ENCODE results near the gene P3H4.
"Not testable (repeated sequence)": the region's sequence is repeated elsewhere in the genome, so short reads cannot be mapped to it uniquely, and the experiment has no call there.

Gene P3H4, protein sequence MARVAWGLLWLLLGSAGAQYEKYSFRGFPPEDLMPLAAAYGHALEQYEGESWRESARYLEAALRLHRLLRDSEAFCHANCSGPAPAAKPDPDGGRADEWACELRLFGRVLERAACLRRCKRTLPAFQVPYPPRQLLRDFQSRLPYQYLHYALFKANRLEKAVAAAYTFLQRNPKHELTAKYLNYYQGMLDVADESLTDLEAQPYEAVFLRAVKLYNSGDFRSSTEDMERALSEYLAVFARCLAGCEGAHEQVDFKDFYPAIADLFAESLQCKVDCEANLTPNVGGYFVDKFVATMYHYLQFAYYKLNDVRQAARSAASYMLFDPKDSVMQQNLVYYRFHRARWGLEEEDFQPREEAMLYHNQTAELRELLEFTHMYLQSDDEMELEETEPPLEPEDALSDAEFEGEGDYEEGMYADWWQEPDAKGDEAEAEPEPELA

DNA sequence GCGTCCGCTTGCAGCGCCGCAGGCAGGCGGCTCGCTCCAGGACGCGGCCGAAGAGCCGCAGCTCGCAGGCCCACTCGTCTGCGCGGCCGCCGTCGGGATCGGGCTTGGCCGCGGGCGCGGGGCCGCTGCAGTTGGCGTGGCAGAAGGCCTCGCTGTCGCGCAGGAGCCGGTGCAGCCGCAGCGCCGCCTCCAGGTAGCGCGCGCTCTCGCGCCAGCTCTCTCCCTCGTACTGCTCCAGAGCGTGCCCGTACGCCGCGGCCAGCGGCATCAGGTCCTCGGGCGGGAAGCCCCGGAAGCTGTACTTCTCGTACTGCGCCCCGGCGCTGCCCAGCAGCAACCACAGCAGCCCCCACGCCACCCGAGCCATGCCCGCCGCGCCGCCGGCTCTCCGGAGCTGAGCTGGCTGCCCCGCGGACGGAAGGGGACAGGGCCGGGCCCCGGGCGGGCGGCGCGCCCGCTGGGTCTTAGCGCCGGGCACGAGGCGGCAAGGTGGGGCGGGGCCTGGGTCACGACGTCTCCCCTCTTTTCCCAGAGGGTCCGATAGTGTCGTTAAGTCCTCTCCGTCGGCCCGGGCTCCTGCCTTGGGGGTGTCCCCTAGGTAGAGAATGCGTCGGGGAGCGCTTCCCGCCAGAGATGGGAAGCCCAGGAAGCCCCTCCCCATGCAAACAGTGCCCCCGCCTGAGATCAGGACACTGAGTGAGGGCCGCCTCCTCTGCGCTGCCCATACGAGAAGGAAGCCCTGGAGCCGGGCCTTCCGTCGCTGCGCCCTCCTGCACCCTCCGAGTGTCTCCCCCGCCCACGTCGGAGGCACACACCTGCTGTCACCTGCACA is at the start of gene P3H4:
P3H4 (minus strand) TSS at position 401 of the 832 bp plus-strand sequence; CDS start at position 367, 34 bp downstream.
- DNase-seq (ENCODE audit: low read depth in 2 of 2), result peak in 1 of 2 experiments; percentile 41

DNA sequence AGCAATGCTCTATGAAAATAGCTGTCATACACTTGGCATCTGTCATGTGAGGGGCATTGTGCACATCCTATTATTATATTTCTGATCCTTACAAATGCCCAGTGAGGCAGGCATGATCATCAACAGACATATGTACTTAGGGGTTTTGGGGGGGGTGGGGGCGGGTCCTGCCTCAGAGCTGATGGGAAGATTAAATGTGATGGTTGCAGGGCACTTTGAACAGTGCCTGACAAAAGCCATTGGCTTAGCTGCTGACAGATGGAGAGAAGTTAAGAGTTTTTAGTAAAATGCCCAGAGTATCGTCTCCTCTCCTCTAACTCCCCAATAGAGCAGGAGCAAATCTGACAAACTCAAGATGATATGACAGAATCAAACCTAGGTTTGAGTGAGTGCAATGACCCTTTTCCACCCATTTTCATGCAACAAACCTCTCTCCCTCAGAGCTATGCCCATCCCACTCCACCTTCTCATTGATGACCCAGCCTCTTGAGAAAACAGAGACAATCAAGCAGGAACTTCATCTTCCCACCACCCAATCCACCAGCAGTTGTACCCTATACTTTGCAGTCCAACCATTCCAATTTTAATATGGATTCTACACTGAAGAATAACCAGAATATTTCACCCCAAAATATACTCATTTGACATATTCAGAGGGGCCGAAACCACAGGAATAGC is 48.6 kb upstream of the P3H4 start:
- no peak for DNase-seq (ENCODE audit: low read depth in 2 of 2)

DNA sequence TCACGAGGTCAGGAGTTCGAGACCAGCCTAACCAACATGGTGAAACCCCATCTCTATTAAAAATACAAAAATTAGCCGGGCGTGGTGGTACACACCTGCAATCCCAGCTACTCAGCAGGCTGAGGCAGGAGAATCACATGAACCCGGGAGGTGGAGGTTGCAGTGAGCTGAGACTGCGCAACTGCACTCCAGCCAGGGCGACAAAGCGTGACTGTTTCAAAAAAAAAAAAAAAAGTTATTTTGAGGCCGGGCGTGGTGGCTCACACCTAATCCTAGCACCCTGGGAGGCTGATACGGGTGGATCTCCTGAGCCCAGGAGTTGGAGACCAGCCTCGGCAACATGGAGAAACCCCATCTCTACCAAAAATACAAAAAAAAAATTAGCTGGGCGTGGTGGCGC is 39.6 kb upstream of the P3H4 start:
- DNase-seq (ENCODE audit: low read depth in 2 of 2), result not testable (repeated sequence)

DNA sequence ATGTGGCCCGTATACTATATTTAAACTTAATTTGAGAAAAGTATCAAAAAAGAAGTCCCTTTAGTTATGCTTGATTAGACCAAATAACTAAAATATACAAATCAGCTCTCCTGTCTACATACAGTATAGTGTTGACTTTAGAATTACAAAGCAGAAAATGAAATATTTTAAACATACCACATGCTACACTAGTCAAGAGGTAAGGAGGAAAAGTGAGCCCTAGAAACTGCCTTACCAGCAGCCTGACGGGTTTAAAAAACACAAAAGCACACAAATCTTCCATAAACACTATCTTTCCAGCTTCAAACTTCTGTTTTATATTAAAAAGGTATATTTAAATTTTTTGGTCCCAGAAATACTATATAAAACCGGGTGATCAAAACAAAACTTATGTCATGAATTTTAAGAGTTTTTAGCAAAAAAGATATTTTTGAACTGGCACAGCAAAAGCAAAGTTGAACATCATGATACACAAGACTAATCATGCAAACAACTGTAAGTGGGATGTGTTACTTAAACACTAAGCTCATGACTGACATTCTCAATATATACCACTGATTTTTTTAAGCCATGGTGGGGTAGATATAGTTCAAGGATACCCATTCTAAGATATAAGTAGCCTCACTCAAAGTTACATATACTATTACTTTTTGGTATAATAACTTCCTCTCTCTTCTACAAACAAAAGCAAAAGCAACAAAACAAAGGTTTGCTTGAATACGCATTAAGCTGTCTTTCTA is 37.7 kb upstream of the P3H4 start:
- no peak for DNase-seq (ENCODE audit: low read depth in 2 of 2)

DNA sequence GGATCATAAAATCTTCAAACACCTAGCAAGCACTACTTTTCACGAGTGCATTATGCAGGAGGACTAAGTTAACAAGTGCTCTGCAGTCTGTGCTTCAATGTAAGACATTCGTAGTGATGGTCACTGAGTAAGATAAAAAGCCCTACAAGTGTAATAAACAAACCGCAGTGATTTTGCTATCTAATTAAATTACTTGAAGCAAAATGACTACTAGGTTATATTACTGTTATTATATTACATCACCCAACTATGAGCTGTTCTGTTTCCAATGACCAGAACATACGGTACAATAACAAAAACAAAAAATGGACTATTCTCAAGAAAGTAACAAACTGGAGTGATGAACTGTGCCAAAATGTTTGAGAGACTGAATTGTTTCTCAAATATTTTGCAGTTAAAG is 37.0 kb upstream of the P3H4 start:
- no peak for DNase-seq (ENCODE audit: low read depth in 2 of 2)

DNA sequence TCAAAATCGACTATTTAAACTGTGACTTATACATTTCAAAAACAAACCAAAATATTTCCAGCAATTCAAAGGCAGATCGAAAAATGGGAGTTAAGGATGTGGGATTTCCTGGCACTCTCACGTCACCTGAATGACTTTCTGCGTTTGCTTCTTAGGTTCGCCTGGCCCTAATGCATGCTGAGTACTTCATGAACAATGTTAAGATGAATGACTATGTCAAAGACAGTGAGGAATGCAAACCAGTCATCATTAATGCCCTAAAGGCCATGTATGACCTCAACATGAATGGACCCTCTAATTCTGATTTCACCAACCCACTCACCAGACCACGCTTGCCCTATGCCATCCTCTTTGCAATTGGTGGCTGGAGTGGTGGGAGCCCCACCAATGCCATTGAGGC is 33.2 kb upstream of the P3H4 start:
- DNase-seq (ENCODE audit: low read depth in 2 of 2), result no peak

DNA sequence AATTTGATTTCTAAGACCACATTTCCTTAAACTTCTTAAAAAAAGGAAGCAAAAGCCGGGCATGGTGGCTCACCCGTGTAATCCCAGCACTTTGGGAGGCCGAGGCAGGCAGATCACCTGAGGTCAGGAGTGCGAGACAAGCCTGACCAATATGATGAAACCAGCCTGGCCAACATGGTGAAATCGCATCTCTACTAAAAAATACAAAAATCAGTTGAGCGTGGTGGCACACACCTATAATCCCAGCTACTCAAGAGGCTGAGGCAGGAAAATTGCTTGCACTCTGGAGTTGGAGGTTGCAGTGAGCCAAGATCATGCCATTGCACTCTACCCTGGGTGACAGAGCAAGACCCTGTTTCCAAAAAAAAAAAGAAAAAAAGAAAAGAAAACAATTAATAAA is 29.0 kb upstream of the P3H4 start:
- not testable (repeated sequence) for DNase-seq (ENCODE audit: low read depth in 2 of 2)

DNA sequence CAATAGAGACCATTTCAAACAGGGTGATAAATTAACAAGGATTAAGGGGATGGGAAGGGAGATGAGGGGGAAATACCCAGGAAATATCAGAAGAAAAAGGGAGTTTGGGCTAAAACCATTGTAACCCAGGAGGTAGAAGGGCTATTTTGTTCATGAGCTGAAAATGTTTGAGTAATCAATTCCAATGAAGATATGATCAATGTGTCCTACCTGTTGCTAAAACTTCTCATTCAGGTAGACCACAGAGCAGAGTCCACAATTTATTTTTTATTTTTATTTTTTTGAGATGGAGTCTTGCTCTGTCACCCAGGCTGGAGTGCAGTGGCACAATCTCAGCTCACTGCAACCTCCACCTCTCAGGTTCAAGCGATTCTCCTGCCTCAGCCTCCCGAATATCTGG is 27.7 kb upstream of the P3H4 start:
- not testable (repeated sequence) for DNase-seq (ENCODE audit: low read depth in 2 of 2)

DNA sequence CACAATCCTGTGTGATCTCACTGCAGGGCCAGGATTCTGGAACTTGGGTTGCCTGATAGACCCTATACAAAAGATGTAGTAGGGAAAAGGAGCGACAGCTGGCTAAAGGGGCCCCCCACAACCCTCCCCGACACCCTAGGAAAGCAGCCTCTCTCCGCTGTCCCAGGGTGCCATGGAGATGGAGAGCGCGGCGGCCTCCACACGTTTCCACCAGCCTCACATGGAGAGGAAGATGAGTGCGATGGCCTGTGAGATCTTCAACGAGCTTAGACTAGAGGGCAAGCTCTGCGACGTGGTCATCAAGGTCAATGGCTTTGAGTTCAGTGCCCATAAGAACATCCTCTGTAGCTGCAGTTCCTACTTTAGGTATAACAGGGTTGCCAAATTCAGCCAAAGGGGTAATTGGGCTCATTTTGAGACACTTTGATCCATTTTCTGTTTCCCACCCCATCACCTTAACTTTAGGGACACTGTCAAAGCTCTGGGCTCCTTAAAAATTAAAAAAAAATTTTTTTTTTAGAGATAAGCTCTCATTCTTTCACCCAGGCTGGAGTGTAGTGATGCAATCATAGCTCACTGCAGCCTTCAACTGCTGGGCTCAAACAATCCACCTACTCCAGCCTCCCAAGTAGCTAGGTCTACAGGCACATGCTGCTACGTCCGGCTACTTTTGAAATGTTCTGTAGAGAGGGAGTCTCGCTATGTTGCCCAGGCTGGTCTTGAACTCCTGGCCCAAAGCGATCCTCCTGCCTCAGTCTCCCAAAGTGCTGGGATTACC is 26.2 kb upstream of the P3H4 start, which contains the start of gene KLHL10:
KLHL10 (plus strand) TSS at position 65 of the 778 bp plus-strand sequence; CDS start at position 173, 108 bp downstream.
- no peak for DNase-seq (ENCODE audit: low read depth in 2 of 2)

DNA sequence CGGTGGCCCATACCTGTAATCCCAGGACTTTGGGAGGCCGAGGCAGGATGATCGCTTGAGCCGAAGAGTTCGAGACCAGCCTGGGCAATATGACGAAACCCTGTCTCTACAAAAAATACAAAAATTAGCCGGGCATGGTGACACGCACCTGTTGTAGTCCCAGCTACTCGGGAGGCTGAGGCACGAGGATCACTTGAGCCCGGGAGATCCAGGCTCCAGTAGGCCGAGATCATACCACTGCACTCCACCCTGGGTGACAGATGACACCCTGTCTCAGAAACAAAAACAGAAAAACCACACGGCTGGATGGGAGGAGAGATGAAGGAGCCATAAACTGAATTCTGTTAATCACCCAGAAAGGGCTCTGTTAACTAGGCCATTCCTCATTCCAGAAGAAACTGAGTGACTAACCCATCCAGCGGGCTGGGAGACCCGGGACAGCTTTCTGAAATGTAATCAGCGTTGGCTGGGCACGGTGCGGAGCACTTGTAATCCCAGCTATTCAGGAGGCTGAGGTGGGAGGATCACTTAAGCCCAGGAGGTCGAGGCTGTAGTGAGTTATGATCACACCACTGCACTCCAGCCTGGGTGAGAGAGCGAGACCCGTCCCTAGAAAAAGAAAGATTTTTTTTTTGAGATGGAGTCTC is 24.9 kb upstream of the P3H4 start:
- DNase-seq (ENCODE audit: low read depth in 2 of 2), result no peak

DNA sequence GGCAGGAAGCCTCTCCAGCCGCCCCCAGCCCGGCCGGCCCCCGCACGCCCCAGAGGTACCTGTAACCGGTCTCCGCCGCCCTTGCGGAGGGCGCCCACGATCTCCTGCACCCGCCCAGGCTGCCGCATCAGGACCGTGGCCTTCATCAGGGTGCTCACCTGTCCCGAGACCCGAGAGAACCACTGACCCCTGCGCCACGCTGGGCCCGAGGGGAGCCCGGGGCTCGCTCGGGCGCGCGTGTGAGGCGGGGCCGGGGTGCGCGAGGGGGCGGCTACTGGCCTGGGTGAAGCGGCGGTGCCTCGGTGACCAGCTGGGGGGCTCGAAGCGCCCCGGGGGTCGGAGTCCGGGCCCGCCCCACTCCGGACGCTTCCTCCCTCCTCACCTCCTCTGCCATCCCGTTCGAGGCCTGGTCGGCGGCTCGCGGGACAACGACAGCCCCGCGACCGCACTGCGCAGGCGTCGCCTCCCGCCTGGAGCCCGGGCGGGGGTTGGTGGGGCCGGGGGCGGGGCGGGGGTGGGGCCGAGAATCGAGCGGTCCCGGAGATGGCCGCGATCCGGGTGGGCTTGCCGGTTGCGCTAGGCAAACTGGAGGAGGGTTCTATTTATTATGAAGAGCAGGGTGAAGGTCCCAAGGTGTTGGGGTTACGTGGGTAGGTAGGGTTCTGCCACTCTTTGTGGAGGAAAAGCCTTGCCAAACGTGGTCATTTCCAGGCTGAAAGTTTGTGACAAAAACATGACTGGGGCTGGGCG is 24.2 kb upstream of the P3H4 start, which contains the start of gene NT5C3B:
NT5C3B (minus strand) TSS at position 433 of the 750 bp plus-strand sequence; CDS start at position 394, 39 bp downstream.
- DNase-seq (ENCODE audit: low read depth in 2 of 2), result peak in 1 of 2 experiments; percentile 11

DNA sequence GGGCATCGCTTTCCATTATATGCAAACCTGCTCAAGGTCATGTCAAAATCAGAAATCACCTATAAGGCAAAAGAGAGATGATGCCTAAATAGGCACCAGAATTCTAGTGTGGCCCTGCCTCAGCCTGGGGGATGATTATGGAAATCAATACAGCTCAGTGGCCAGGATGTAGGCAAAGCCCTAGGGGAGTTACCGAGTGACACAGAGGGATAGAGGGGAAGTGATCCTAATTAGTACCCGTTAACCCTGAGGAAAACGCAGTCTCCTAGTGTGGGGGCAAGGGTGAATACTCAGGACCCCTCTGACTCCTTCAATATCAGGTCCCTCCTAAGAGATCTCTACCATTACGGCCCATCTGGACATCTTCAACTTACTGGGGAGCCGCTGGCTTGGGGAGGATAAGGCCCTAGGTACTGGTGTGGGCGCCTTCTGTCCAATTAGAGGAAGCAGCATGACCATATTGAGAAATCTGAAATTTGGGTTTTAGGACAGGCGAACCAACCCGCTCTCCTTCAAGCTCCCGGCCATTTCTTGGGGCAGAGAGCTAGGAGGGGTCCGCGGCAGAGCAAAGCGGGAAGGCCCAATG is 23.6 kb upstream of the P3H4 start:
- no peak for DNase-seq (ENCODE audit: low read depth in 2 of 2)

DNA sequence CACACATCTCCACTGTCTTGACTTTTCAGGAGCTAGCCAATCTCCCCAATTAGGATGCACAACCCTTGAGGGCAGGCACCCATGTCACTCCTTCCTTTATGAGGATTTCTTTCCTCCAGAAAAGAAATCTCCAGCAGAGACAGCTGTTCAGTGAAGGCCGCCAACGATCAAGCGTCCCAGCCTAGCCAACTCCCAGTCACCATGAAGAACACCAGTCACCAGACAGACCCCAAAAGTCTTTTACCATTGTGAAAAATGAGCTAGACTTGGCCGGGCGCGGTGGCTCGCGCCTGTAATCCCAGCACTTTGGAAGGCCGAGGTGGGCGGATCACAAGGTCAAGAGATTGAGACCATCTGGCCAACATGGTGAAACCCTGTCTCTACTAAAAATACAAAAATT is 18.2 kb upstream of the P3H4 start:
- DNase-seq (ENCODE audit: low read depth in 2 of 2), result not testable (repeated sequence)

DNA sequence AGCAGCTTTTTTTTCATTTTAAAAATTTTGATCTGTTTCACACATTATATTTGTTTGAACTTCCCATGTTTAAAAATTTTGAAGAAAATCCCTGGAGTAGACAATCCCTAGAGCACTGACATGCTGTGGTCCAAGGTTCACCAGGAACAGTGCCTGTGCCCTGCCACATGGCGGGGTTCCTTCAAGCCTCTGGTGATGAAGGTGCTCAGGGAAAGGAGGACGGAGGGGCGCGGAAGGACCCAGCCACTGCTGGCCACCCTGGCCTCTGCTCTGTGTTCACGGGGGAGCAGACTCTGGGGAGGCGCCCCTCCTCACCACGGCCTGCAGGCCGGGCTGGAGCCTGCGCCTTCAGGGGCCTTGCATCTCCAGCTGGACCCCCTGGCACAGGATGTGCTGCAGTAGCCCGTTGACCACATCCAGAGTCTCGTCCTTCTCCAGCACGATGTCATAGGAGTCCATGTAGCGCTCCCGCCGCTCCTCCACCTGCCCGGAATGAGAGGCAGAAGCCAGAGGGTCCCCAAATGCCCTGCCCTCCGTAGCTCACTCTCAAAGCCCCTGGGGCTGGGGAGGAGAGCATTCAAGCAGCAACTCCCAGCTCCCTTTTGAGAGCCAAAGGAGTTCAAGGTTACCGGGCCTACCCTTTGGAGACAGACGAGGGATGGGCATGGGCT is 13.6 kb upstream of the P3H4 start:
- no peak for DNase-seq (ENCODE audit: low read depth in 2 of 2)

DNA sequence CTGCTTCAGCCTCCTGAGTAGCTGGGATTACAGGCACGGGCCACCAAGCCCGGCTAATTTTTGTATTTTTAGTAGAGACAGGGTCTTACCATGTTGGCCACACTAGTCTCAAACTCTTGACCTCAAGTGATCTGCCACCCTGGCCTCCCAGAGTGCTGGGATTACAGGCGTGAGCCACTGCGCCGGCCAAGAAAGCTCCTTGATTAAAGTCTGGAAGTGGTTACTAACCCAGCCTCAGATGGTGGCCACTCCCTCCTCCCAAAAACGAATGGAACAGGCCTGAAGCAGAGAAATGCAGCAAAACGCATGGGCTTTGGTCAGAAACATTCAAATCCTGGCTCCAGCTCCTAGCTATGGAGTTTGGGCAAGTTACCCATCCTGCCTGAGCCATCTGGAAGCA is 12.3 kb upstream of the P3H4 start:
- DNase-seq (ENCODE audit: low read depth in 2 of 2), result no peak

DNA sequence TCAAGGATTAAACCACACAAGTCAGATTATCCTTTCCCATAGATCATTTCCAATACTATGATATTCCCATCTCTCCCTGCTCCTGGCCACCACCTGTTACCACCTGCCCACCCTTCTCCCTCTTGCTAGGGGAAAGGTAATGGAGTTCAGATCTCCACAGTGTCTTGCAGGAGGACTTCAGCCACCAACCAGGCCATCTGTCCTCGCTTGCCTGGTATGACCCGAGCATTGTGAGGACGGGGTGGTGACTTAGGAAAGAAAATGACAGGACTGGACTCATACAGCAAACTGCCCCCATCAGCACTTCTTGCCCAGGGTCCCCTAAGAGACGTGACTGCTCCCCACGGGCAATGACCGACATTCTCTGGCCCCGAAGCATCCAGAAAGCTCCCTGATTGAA is 11.8 kb upstream of the P3H4 start:
- no peak for DNase-seq (ENCODE audit: low read depth in 2 of 2)

DNA sequence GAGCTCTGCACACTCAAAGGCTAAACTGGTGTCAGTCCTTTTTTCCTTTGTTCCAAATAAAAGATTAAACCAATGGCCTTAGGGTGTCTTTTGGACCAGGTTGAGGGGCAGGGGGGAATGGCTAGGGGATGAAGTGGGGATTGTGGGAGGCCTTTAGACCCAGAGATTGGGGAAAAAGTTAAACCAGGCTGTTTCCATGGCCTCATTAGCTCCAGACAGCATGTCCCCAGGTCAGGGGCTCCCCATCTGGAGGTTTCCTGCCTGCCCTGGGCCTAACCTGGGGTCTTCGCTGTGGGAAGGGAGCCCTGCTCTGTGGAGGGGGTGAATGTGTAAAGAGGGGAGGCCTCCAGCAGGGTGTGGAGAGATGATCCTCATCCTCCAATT is 11.4 kb upstream of the P3H4 start:
- no peak for DNase-seq (ENCODE audit: low read depth in 2 of 2)

Data from fibroblast of skin of left quadriceps (primary cell).